Stimulated activated naive CD8-positive, alpha-beta T cell treated with anti-CD3 and anti-CD28 coated beads, Interleukin-15, amount 100 ng/mL, for 72 hours (primary cell): Measurements from ENCODE around the gene RPS21.

Experiments used
- ATAC-seq: fragments of 150-1000 bp; cut with Tn5 transposase; 2 replicates; pipeline ENCODE4 v1.10.0; 2021; ENCODE audit warnings: mild to moderate bottlenecking, moderate library complexity
- DNase-seq, 2 donors: peaks; one replicate each; pipeline ENCODE4 v3.0.0; 2021 to 2022
- H3K27ac Mint-ChIP-seq, 2 donors: one replicate each; pipeline ENCODE4 v1.8.0; 2022; ENCODE audit warnings: mild to moderate bottlenecking in 2 of 2, mixed read lengths in 2 of 2, moderate library complexity in 2 of 2
- H3K27me3 Mint-ChIP-seq: one replicate; pipeline ENCODE4 v1.8.0; 2022; ENCODE audit warnings: mixed read lengths
- H3K4me1 Mint-ChIP-seq: one replicate; pipeline ENCODE4 v1.8.0; 2022; ENCODE audit warnings: mild to moderate bottlenecking, mixed read lengths
- H3K4me3 Mint-ChIP-seq, 2 donors: one replicate each; pipeline ENCODE4 v1.8.0; 2022; ENCODE audit warnings: mild to moderate bottlenecking in 2 of 2, mixed read lengths in 2 of 2, moderate library complexity in 1 of 2
- H3K9me3 Mint-ChIP-seq, 2 donors: one replicate each; pipeline ENCODE4 v1.8.0; 2022; ENCODE audit warnings: mixed read lengths in 2 of 2

Gene RPS21

DNA sequence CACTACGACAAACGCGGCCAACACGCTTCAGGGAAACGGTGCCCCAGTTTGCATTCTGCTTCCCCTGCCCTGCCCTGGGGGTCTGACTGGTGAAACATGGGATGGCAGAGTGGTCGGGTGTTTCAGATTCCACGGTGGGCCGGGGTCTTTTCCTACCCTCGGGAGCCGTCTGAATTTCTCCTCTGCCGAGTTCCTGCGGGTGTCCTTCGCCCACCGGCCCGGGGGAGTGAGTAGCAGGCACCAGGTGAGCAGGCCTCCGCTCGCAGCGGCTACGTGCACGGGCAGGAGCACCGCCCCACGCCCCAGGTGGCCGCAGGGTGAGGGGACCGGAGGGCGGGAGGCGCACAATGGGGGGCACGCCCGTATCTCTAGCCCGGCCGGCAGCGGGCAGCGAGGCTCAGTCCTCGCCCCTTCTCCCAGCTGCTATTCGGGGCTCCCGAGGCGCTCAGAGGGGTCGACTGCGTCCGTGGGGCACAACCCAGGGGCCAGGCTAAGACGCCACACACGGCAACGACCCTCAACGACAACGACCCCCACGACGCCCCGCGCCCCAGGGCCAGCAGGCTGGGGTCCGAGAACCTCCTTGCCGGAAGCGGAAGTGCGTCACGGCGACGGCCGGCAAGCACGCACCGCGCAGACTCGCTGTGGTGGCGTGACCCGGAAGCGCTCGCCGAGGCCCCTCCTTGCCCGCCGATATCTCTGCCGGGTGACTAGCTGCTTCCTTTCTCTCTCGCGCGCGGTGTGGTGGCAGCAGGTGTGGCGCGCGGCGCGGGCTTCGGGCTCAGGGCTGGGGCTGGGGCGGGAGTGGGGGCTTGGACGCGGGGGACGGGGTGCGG is at the start of gene RPS21:
Gene RPS21, plus strand, starts transcription at position 721 of the 836 bp plus-strand sequence. CDS start 236 bp downstream, outside the sequence.
- no peaks in the 10 kb centered on the region for H3K27me3 Mint-ChIP-seq
- H3K27ac Mint-ChIP-seq = peak within 1 kb of the TSS; percentile 94
- DNase-seq (peak; percentile 89 to 94), ATAC-seq (peak; percentile 96)
- peaks cover 7 to 8% of the 10 kb centered on the region in 2 donors for H3K9me3 Mint-ChIP-seq
- H3K4me1 Mint-ChIP-seq = peaks cover 68% of the 10 kb centered on the region
- H3K4me3 Mint-ChIP-seq = peak within 1 kb of the TSS; percentile 91 to 92

DNA sequence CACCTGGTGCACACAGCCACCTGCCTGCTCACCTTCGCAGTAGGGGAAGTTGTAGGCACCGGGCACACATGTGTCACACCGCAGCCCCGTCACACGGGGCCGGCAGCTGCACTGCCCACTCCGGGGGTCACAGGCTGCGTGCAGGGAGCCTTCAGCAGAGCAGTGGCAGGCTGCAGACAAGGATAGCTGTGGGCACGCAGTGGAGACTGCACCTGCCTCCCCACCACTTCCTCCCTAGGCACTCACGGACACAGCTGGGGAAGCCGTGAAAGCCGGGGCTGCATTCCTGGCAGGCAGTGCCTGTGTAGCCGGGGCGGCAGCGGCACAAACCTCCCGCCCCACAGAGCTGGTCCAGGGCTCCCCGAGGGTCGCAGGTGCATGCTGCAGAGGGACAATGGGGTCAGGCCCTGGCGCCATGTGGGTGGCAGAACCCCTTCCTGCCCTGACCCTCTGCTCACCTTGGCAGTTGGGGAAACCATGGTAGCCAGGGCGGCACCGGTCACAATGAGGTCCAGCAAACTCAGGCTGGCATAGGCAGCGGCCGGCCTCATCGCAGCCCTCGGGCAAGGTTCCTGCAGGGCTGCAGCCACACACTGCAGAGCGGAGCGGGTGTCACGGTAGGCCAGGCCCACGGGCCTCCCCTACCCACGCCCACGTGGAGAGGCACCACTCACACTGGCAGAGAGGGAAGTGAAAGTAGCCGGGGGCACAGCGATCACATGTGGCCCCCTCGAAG is 49.2 kb upstream of the RPS21 start:
- H3K4me1 Mint-ChIP-seq = peaks cover 7% of the 10 kb centered on the region
- H3K27me3 Mint-ChIP-seq = peaks cover 24% of the 10 kb centered on the region
- no peak for ATAC-seq
- H3K27ac Mint-ChIP-seq = no peak overlapping the region
- DNase-seq = no peak
- H3K4me3 Mint-ChIP-seq = no peak overlapping the region
- H3K9me3 Mint-ChIP-seq = no peaks in the 10 kb centered on the region

DNA sequence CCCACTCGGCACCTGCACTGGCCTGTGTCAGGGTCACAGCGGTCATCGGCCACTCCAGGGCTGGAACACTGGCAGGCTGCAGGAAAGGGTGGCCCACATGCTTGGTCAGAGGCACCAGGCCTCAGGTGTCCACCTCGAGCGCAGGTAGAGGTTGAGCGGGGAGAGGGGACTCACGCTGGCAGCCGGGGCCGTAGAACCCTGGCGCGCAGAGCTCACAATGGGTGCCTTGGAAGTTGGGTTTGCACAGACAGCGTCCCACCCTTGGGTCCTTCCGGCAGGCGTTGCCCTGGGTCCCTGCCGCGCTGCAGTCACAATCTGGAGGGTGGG is 48.6 kb upstream of the RPS21 start:
- ATAC-seq (no peak), DNase-seq (no peak)
- Mint-ChIP-seq H3K27ac (no peak overlapping the region), H3K9me3 (no peaks in the 10 kb centered on the region), H3K4me3 (no peak overlapping the region), H3K4me1 (peaks cover 7% of the 10 kb centered on the region), H3K27me3 (peaks cover 24% of the 10 kb centered on the region)

DNA sequence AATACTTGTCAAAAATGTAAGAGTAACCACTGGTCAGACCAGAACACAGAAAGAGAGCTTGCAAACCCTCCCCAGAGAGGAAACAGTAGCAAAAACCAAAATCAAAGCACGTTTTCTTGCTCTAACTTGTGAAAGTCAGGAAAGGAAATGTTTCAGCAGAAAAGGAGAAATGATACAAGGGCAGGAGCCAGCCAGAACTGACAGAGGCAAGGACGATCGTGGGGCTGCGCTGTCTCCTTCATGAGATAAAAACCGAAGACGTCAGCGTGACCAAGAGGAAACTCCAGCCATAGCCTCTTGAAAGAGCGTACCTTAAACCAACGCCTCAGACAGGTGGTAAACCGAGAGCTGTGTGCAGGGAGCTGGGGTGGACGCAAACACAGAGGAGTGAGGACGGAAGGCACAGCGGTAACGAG is 47.2 kb upstream of the RPS21 start:
- ATAC-seq (no peak), DNase-seq (no peak)
- no peaks in the 10 kb centered on the region for H3K9me3 Mint-ChIP-seq
- H3K4me1 Mint-ChIP-seq = peaks cover 7% of the 10 kb centered on the region
- H3K27me3 Mint-ChIP-seq = peaks cover 24% of the 10 kb centered on the region
- H3K4me3 Mint-ChIP-seq = no peak overlapping the region
- H3K27ac Mint-ChIP-seq = no peak overlapping the region

DNA sequence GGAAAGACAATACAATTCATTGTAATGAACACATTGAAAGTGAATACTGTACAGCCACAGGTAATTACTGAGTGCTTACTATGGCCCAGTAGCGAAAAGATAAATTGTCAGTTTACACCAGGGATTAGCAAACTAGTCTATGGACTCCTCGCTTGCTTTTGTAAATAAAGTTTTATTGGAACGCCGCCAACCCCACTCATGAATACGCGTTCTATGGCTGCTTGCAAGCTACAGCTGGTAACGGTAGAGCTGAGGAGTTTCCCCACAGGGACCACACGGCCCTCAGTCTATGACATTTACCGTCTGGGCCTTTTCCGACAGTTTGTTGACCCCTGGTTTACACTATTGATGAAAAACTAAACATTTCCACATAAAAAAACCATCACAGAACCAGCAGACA is 44.0 kb upstream of the RPS21 start:
- ATAC-seq (no peak), DNase-seq (no peak)
- peaks cover 1% of the 10 kb centered on the region for H3K27me3 Mint-ChIP-seq
- no peak overlapping the region for H3K27ac Mint-ChIP-seq
- H3K4me3 Mint-ChIP-seq = no peak overlapping the region
- no peaks in the 10 kb centered on the region for H3K4me1 Mint-ChIP-seq
- peaks cover 0 to 1% of the 10 kb centered on the region in 2 donors for H3K9me3 Mint-ChIP-seq

DNA sequence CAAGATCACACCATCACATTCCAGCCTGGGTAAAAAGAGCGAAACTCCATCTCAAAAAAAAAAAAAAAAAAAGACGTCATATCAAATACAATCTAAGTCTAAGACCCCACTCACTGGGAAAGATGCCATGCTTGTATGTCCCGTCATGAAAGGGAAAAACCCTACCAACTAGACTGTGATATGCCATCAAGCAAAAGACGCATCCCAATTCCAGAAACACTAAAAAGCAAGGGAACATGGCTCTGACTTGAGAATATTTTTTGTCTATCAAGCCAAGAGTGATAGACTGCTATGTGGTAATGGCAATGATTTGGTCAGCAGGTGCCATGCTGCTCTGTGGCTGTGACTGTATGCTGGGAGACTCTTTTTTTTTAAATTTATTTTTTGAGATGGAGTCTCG is 42.8 kb upstream of the RPS21 start:
- Mint-ChIP-seq H3K27ac (no peak overlapping the region), H3K9me3 (peaks cover 9 to 10% of the 10 kb centered on the region in 2 donors), H3K4me3 (no peak overlapping the region), H3K27me3 (no peaks in the 10 kb centered on the region), H3K4me1 (no peaks in the 10 kb centered on the region)
- DNase-seq (no peak), ATAC-seq (no peak)

DNA sequence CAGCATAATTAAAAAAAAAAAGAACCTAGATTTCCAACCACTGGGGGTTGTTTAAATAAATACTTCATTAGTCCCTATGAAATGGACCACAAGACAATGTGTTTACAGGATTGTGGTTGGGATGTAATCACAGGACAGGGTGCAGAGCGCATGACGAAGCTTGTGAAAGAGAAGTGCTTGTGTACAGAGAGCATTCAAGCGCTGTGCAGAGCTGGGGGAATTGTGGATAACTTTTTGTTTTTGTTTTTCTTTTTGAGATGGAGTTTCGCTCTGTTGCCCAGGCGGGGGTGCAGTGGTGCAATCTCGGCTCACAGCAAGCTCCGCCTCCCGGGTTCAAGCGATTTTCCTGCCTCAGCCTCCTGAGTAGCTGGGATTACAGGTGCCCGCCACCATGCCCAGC is 42.1 kb upstream of the RPS21 start:
- no peak for ATAC-seq
- H3K9me3 Mint-ChIP-seq = peaks cover 14 to 16% of the 10 kb centered on the region in 2 donors
- H3K4me3 Mint-ChIP-seq = no peak overlapping the region

DNA sequence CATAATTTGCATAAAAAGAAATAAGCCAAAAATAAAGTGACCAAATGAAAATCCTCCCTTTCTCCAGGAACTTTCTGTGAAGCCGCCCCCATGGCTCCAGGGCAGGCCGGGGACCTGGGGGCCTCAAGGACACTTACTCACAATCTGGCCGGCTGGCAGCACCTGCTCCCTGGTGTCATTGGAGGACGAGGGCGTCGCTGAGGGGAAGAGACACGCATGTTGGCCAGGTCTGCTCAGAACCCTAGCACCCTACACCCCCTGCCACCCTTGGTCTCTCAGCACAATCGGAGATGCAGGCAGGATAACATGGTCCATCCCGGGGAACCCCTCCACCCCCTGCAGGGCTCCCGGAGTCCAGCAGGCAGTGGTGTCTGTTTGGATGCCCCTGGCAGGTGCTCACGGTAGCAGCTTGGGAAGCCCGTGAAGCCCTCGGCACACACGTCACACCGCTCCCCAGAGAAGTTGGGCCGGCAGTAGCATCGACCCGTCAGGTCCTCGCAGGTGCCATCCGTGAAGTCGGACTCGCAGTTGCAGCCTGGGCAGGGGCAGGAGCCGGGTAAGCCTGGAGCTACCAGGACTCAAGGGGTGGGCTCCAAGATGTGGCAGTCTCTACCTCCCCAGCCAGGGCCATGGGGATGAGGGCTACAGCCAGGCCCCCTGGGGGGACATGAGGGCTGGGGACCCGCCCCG is 41.1 kb upstream of the RPS21 start:
- Mint-ChIP-seq H3K27ac (no peak overlapping the region), H3K27me3 (no peaks in the 10 kb centered on the region), H3K9me3 (peaks cover 14 to 16% of the 10 kb centered on the region in 2 donors), H3K4me1 (no peaks in the 10 kb centered on the region), H3K4me3 (no peak overlapping the region)
- ATAC-seq (no peak), DNase-seq (no peak)

More for the DNA sequence above, 42.1 kb upstream of the RPS21 start:
- H3K27ac Mint-ChIP-seq = no peak overlapping the region
- H3K4me1 Mint-ChIP-seq = no peaks in the 10 kb centered on the region
- H3K27me3 Mint-ChIP-seq = no peaks in the 10 kb centered on the region
- no peak for DNase-seq

DNA sequence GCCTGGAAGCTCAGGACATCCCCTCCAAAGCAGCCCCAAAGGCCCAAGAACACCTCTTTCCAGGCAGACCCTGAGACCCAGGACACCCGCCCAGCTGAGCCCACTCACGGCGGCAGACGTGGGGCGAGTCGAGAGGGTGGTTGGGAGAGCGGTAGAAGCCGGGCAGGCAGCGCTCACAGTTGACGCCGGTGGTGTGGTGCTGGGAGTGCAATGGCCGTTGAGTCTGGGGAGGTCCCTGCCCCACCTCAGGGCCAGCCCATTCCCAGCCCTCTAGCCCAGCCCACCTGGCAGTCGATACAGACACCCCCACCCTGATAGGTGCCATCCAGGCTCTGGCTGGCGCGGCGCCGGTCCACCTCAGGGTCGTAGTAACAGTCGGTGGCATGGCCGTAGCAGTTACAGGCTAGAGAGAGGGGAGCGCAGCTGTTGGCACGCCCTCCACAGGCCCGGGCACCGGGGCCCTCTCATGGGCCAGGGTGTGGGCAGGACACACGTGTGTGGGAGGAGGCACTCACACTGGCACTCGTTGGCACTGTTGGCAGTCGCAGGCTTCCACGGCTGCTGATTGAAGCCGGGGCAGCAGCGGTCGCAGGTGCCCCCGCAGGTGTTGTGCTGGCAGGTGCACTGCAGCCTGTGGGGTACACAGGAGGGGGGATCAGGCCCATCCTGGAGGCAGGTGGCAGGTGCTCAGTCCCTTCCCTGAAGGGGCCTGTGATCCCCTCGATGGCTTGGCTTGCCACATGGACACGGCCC is 40.3 kb upstream of the RPS21 start:
- Mint-ChIP-seq H3K4me3 (no peak overlapping the region), H3K27ac (no peak overlapping the region), H3K9me3 (peaks cover 14 to 16% of the 10 kb centered on the region in 2 donors), H3K27me3 (no peaks in the 10 kb centered on the region), H3K4me1 (no peaks in the 10 kb centered on the region)
- no peak for DNase-seq
- ATAC-seq = peak; percentile 28

DNA sequence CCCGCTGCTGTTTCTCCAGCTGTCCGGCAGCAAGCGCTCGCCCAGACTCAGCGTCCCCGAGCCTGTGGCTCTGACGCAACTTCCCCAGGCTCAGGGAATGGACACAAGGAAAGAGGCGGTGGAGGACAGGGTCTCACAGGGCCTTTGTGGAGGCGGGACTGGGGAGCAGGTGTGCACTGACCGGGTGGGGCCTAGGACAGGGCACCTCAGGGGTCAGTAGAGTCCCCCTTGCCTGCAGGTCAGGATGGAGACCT is 39.8 kb upstream of the RPS21 start:
- no peaks in the 10 kb centered on the region for H3K4me1 Mint-ChIP-seq
- no peak for DNase-seq
- no peak for ATAC-seq
- H3K27me3 Mint-ChIP-seq = no peaks in the 10 kb centered on the region
- H3K27ac Mint-ChIP-seq = no peak overlapping the region
- no peak overlapping the region for H3K4me3 Mint-ChIP-seq
- H3K9me3 Mint-ChIP-seq = peaks cover 14 to 16% of the 10 kb centered on the region in 2 donors

DNA sequence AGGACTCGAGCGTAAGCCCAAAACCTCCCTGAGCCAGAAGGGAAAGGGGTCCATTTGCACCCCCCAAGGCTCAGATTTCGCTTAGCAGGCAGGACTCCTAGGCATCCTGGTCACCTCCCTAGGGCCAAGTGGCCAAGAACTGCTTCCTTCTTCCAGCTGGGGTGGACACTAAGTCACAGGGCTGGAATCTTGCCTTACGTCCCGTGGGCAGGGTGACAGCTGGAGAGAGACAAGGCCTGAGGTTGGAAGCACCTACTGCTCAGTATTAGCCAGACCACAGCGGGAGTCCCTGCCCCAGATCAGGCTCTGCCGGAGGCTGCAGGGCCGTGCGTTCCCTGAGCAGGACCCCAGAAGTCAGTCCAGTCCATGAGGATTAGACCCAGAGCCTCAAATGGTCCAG is 39.5 kb upstream of the RPS21 start:
- DNase-seq (no peak), ATAC-seq (no peak)

DNA sequence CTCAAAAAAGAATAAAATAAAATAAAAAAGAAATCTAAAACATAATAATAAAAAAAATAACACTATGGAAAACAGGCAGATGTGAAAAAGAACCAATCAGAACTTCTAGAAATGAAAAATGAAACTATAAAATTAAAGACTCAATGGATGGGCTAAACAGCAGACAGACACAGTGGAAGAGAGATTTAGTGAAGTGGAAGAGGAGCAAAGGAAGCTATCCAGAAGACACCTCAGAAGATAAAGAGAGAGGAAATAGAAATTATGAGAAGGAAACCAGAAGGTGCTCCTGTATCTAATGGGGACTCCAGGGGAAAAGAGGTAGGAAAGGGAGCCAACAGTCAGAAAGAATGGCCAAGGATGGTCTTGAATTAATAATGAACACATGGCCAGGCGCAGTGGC is 38.3 kb upstream of the RPS21 start:
- peaks cover 14 to 16% of the 10 kb centered on the region in 2 donors for H3K9me3 Mint-ChIP-seq
- no peak for ATAC-seq
- H3K27me3 Mint-ChIP-seq = no peaks in the 10 kb centered on the region
- H3K27ac Mint-ChIP-seq = no peak overlapping the region
- H3K4me1 Mint-ChIP-seq = no peaks in the 10 kb centered on the region
- H3K4me3 Mint-ChIP-seq = no peak overlapping the region
- DNase-seq = no peak

More for the DNA sequence above, 39.5 kb upstream of the RPS21 start:
- no peaks in the 10 kb centered on the region for H3K27me3 Mint-ChIP-seq
- no peak overlapping the region for H3K27ac Mint-ChIP-seq
- no peak overlapping the region for H3K4me3 Mint-ChIP-seq
- no peaks in the 10 kb centered on the region for H3K4me1 Mint-ChIP-seq
- H3K9me3 Mint-ChIP-seq = peaks cover 14 to 16% of the 10 kb centered on the region in 2 donors

DNA sequence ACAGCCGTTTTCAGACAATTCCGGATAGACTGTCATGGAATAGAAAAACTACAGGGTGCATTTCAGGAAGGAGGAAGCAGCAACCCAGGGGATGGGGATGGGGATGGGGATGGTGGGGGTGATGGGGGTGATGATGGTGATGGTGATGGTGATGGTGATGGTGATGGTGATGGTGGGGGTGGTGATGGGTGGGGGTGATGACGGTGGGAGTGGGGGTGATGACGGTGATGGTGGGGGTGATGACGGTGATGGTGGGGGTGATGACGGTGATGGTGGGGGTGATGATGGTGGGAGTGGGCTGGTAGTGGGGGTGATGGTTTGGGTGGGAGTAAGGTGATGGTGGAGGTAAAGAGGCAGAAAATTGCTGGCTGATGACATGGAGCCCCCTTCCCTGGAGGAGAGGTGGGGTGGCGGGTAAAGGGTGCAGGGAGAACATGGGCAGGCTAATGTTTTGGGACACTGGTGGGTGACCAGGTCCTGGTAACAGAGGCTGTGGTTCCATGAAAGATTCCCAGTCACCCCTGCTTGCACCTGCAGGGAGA is 37.3 kb upstream of the RPS21 start:
- Mint-ChIP-seq H3K4me3 (no peak overlapping the region), H3K27ac (no peak overlapping the region), H3K4me1 (no peaks in the 10 kb centered on the region), H3K27me3 (no peaks in the 10 kb centered on the region), H3K9me3 (peaks cover 14 to 16% of the 10 kb centered on the region in 2 donors)
- ATAC-seq (no peak), DNase-seq (no peak)

DNA sequence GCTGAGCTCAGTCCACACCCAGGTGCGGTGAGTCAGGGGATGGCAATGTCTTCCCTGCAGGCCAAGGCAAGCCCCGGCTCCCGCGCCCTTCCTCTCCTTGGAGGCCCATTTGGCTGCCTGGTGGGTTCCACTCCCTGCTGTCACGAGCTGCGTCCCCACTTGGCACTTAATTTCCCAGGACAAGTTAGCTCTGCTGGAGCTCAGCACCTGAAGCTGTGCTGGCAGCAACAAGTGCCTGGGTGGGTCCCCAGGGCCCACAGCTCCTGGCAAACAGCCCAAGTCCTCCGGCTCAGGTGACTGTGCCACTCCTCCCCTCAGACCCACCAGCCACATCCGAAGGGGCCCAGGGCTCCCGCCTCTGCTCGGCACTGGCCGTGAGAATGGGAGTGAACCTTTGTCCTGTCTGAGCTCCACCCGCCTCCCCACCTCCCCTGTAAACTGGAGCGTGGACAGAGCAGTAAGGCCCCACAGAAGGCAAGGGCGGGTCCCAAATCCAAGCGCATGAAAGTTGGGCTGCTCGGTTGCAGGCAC is 36.7 kb upstream of the RPS21 start:
- Mint-ChIP-seq H3K27me3 (no peaks in the 10 kb centered on the region), H3K4me1 (no peaks in the 10 kb centered on the region), H3K4me3 (no peak overlapping the region), H3K27ac (no peak overlapping the region), H3K9me3 (peaks cover 14 to 16% of the 10 kb centered on the region in 2 donors)
- DNase-seq (no peak), ATAC-seq (no peak)
